ELR (cell line): Measurements from ENCODE around the gene LRP3.
A peak's percentile ranks its signal among the peaks of the same experiment; 100 is the strongest.
"Not testable (repeated sequence)": the region's sequence is repeated elsewhere in the genome, so short reads cannot be mapped to it uniquely, and the experiment has no call there.

Source experiments
- DNase-seq: peaks from one replicate; pipeline ENCODE4 v3.0.0-alpha.2; 2015; ENCODE audit warnings: low read depth

The LRP3 gene

GRCh38 chr19:33217881-33218280 is 23.8 kb downstream of the LRP3 start:
- no peak for DNase-seq

DNA sequence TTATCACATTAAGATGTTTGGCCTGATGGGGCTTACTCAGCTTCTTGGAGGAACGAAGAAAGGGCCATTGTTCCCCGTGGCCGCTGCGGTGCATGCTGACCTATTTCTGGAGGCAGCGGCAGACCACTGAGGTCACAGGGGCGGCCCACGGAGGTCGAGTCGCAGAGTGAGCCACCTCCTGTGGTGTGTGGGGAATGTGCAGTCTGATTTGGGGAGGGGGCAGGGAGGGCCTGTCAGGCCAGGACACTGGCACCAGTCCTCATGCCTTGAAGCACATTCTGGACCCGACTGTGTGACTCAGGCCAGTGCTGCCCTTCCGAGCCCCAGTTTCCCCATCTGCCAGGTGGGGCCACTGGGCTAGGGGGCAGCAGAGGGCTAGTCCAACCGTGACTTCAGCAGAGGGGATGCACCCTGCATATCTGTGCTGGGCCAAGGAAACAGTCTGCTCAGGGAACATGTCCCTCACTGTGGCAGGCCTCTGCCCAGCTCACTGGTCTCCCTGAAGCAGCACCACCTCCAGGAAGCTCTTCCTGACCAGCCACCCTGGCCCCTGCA is 25.2 kb downstream of the LRP3 start:
- peak; percentile 17 for DNase-seq

DNA sequence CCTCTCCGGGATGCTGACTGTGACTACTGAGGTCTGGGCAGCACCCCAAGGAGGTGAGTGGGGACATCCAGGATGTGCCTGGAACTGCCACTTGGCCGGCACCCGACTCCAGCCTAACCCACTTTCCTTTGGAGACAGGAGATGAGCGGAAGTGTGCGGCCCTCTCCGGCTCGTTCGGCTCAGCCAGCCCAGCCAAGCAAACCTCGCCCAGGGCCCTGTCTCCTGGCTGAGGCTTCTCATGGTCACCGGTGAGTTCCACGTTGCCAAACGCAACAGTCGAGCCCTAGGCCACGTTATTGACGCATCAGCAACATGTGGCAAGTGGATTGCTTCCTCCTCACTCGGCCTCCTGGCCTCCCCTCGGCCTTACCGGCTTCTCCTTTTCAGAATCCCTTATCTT is 26.0 kb downstream of the LRP3 start:
- DNase-seq: no peak

DNA sequence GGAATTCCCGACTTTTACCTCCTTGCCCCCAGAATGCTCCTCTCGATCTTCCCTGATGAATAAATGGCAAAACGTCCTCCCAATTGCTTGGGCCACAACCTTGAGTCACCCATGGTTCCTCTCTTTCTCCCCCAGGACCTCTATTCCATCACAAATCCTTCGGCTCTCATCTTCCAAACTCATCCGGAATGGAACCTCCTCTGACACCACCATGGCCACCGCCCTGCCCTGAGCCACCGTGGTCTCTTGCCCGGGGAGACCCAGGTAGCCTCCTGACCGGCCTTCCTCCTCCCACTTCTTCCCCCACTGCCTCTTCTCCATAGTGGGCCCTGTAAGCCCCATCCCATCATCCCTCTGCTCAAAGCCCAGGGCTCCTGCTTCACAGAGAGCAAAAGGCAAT is 26.6 kb downstream of the LRP3 start:
- DNase-seq: no peak

- DNase-seq: no peak
Observed at GRCh38 chr19:33221638-33222037, 27.5 kb downstream of the LRP3 start.

- DNase-seq: not testable (repeated sequence)
Observed at GRCh38 chr19:33222255-33222654, 28.1 kb downstream of the LRP3 start.

DNA sequence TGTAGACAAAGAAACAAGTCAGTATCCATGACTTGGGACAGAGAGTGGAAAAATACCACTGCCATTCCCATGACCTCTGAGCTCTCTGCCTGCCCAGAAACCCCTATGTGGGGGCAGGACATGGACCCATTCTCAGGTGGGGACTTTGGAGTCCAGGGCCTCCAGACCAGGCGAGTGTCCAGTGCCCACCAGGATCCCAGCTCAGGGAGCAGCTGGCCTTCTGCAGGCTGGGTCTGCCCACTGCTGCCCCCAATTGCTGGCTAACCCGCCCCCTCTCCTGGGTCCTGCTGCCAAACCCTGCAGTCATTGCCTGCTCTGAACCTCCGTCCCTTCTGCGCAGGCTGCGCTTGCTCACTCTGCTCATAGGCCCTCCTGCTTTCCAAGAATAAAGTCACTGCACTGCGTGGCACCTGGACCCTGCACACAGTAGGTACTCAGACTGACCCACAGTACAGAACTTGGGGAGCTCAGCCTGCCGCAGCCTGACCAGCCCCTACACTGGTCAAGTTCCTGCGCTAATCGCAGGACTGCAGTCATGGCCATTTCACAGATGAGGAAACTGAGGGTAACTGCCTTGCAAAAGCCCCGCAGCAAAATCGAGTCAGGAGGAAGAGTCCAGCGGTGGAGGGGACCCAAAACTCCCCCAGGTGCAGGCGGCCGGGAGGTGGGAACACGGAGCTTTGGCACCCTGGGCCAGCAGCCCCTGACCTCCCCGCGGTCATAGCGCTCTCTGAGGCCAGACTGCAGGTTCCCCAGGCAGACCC is 30.7 kb downstream of the LRP3 start:
- DNase-seq: no peak

DNA sequence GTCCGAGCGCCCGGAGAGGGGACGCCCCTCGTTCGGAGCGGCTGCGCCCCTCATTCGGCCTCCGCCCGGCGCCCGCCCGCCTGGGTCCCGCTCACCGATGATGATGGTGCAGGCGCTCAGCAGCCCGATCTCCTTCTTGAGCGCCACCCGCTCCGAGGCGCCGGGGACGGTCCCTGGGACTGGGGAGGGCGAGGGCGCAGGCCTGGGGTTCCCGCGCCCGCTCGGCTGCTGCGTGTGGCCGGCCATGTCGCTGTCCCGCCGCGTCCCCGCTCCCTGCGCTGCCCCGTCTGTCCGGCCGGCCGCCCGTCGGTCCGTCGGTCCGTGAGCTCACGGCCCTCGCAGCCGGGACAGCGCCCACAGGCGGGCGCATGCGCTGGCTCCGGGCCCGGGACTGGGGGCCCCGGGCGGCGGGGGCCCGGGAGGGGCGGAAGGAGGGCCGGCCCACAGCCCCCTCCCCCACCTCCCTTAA is 31.4 kb downstream of the LRP3 start, which contains the start of gene SLC7A10:
Gene SLC7A10 (minus strand): TSS at position 393 of the 469 bp plus-strand sequence. CDS start 147 bp downstream, at position 246.
- no peak for DNase-seq

DNA sequence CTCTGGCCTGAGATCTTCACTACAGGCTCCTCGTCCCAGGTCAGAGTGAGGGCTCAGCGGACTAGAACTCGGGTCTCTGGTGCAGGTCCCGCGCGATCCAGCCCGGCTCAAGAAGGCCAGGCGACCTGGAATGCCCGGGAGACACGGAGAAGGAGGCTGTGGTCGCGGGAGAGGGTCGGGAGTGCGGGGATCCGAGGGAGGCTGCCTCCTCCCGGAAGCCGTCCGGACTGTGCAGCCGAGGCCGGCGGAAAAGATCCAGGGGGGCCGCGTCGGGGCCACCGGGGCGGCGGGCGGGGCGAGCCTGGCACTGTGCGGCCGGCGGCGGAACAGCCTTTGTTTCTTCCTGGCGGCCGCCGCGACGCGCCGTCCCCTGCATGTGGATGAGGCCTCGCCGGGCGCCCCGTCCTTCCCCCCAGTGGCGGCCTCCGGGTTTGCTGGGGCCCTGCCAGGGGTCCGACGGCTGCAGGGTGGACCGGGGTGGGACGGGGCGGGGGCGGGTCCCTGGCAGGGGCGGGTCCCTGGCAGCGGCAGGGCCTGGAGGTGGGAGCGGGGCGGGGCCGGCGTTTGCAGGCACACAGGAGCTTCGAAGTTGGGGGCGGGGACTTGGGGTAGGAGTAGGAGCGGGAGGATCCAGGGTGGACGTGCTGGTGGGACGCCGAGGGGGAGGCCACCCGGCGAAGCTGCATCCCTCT is 32.6 kb downstream of the LRP3 start:
- DNase-seq: no peak

- no peak for DNase-seq
Observed at GRCh38 chr19:33227242-33227650, 33.1 kb downstream of the LRP3 start.

DNA sequence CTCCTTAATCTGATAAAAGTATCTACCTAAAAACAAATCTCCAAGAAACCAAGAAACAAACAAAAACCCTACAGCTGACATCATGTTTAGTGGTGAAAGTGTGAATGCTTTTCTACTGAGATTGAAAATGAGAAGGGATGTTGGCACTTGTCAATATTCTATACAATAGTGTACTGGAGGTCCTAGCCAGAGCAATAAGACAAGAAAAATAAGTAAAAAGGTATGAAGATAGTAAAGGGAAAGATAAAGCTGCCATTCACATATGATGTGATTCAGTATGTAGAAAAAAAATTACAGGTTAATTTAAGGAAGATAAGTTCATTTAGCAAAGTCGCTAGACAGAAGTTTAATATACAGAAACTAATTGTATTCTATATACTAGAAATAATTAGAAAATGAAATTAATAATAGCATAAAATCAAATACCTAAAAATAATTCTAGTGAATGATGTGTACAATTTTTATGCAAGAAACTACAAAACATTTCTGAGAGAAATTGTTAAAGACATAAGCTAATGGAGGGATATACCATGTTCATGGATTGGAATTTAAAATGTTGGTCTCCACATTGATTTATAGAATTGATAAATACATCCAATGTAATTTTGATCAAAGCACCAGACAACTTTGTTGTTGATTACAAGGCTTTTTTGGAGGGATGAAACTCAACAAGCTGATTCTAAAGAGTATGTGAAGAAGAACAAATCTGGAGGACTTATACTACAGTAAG is 33.9 kb downstream of the LRP3 start:
- DNase-seq: no peak

- no peak for DNase-seq
Observed at GRCh38 chr19:33229962-33230361, 35.8 kb downstream of the LRP3 start.

GRCh38 chr19:33231511-33231910 is 37.4 kb downstream of the LRP3 start:
- DNase-seq: peak; percentile 9

DNA sequence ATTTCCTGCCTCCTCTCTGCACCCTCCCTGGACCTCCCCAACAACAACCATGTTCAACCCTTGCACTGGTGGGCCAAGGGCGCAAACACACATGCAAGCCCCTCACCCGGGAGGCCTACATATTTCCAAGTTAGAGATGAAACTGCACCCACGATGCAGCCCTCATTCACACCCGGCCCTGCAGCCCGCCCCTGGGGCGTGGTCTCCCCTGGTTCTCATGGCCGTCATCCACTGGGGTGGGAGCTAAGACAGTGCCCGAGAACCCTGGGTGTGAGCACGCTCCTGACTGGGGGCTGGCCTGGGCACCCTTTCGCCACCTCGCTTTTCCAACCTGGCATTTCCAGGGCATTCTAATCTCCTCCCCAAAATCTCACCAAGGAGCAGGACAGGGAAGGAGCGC is 38.5 kb downstream of the LRP3 start:
- no peak for DNase-seq

- DNase-seq: no peak
Observed at GRCh38 chr19:33233056-33233873, 39.1 kb downstream of the LRP3 start.

- DNase-seq: no peak
Observed at GRCh38 chr19:33234092-33234491, 40.0 kb downstream of the LRP3 start.

DNA sequence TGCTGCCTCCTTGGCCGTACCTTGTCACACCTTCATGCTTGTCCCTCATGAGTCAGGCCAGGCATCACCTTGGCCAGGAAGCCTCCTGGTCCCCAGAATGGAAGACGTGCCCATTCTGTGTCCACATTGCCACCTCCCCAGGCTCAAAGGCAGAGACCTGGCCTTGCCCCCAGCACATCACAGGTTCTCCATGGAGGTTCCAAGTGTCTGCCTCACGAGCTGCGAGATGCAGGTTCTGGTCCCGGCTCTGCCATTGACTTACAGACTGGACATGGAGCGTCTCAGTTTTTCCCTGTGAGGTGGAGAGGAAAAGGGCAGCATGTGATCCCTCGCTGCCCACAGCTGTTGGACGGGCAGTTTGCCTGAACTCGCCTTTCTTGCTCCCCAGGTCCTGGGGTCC is 40.6 kb downstream of the LRP3 start:
- no peak for DNase-seq

GRCh38 chr19:33235269-33235995 is 41.3 kb downstream of the LRP3 start:
- DNase-seq: peak; percentile 76

- no peak for DNase-seq
Observed at GRCh38 chr19:33235996-33236350, 41.8 kb downstream of the LRP3 start.

GRCh38 chr19:33236696-33237390 is 42.7 kb downstream of the LRP3 start:
- no peak for DNase-seq
